HG03439 (cell line): ENCODE measurements around the gene MAGI1.

ENCODE experiments used
- ATAC-seq: cut with Tn5 transposase; IDR thresholded peaks from one replicate; pipeline ENCODE4 v1.9.1; 2021; ENCODE audit warnings: mild to moderate bottlenecking, moderate library complexity; ENCODE audit not compliant: unreplicated experiment

Gene MAGI1

DNA sequence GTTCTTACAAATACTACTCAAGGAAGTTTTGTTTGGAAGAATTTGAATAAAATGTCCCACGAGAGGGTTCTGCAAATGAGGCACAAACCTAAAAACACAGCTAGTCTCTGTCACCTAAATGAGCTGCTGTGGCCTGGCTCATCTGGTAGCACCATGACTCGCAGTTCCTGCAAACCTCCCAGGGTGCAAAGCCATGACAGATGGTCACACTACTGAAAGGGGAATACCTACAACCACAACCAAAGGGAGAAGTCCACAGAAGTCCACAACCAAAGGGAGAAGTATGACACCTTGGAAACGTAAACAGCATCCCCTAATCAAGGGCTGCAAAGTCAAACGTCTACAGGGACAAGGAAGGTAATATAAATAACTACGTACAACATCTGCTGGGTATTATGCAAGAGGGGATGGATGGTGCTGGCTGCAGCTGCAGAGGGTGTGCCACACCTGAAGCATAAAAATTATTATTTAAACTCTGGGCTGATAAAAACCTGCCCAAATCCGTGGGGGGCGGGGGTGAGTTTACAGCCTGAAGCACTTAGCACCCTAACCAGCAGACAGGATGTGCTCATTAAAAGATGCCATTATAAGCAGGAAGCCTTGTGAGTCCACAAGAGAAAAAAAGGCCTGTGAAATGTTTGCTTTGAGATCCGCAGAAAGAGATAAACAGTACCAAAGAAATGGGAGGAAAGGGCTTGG, 184.0 kb downstream of the MAGI1 start:
- ATAC-seq, result no peak

GRCh38 chr3:65851827-65852226, 186.9 kb downstream of the MAGI1 start:
- no peak for ATAC-seq

DNA sequence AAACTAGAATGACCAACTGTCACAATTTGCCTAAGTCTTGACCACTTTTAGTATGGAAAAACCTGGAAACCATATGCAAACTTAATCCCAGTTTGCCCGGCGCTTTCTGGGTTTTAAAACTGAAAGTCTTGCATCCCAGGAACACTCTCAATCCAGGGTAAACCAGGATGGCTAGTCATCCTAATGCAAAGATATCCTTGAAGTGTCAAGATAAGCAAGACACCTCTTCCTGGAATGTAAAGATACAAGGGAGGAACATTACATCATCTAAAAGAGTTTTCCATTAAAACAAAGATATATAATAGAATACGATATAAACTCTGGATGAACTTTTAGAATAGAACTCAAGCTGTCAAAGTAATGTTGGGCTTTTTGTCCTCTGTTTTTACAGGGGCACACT, 188.5 kb downstream of the MAGI1 start:
- ATAC-seq, result no peak

DNA sequence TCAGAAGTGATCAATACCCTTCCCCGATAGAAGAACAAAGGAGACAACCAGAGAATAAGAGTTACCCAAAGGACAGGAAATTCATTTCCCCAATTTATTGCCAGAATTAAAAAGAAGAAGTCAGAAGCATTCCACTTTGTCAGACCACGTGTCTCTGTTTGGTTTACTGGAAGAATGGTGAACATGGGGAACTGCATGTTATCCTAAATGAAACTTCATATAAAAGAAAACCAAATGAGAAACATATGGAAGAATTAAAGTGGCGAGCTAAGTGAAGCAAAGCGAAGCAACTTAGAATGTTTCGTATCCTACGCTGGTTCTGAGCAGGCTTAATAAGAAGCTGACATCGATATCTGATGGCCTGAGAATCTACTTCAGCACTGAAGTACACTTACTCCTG, 190.7 kb downstream of the MAGI1 start:
- no peak for ATAC-seq

- ATAC-seq, result no peak
Measured at GRCh38 chr3:65846936-65847335, 191.8 kb downstream of the MAGI1 start.

DNA sequence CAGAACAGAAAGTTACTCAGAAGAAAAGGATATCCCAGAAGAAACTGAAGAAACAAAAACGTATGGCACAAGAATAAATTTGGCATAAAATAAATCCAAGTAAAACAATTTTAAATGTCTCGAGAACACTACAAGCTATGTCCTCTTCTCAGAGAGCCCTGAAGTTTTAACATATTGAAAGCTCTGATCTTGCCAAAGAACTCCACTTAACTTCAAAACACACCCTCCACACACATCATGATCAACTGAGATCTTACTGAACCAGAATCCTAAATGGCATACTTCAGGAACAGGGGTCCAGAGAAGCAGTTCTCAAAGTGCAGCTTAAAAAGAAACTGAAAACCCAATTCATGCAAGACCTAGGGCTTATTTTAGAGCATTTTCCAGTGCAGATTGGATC, 194.3 kb downstream of the MAGI1 start:
- no peak for ATAC-seq

DNA sequence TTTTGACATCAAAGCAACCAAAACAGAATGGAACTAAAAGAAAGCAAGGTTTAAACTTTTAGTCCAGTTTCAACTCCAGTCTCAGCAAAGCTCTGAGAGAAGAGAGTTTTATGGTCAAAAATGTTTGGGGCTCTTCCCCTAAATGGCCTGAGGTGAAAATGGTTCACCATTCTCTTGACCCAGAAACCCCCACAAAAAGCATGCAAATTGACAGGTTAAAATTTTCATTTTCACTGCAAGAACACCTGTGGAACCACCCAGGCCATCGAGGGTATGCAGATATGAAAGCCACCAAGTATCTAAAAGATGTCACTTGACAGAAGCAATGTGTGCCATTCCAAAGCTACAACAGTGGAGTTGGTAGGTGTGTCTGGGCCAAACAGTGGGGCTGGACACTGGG, 195.0 kb downstream of the MAGI1 start:
- ATAC-seq, result no peak

GRCh38 chr3:65837604-65838003, 201.1 kb downstream of the MAGI1 start:
- no peak for ATAC-seq

DNA sequence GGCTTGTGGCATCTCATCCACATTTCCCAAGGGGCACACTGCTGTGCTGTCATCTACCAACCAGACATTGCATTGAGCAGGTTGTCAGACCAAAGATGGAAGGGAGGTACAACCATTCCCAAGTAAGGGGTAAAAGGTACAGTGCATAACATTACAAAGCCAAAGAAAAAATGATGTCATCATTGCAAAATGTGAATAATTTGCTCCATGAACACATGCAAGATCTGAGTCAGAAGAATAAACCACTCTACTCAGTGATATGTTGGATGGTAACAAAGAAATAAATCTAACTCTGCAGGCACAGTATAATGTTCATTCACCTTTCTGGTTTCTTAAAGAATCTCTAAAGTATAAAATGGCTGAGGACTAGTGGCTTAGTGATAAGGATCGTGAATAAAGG, 202.7 kb downstream of the MAGI1 start:
- ATAC-seq, result no peak

DNA sequence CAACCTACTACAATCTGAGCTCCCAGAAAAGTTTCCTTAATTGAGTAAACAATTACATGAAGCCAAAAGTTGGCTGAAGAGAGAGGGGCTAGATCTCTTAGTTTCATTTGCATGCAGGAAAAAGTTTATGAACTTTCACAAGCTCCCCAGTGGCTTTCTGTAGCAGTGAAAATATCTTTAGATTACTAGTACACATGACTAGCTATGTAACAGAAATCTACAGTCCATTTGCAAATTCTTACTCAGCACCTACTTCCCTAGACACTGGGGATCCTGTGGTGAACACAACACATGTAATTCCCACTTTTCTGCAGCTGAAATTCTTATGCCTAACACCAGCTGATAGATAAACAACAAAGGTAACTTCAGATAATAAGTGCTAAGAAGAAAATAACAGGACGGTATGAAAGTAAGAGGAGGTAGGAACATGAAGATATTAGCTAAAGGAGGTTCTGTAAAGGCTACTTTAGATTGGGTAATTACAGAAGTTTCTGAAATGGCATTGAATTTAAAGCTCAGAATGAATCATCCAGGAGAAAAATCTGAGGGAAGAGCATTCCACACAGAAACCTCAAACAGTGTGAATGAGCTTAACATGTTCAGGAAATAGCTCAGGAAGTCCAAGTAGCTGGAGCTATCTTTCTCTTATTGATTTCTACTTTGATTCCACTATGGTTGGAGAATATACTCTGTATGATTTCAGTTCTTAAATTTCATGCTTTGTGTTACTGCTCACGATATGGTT, 204.8 kb downstream of the MAGI1 start:
- ATAC-seq, result no peak

DNA sequence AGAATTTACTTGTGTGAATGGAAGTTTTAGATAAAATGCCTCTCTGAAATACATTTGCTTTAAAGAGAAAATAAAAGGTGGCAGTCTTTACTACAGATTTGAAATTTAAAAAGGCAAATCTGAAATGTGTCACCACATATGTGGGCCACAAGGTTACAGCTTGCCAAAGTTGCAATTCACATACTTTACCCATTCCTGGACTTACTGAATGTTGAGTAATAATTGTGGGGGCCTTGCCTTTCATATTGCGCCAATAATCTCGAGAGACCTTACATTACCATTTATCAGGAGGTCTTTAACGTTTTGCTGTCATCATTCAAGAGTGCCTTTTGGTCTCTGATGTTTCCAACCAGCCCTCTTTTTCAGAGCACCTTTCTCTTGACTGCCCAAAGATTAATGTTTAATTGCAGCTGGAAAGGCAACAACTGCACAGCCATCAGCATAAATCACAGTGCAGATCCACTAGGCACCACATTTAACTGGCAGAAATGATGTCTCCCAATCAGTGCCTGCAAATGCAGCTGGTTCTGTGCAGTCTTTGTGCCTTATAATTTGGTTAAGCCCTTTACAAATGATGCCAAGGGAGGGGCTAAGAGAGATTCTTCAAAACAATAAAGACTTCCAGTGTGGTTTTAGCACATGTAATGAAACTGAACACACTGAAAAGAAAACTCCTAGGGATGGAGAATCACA, 206.8 kb downstream of the MAGI1 start:
- ATAC-seq, result no peak

GRCh38 chr3:65830948-65831732, 207.6 kb downstream of the MAGI1 start:
- ATAC-seq, result no peak

DNA sequence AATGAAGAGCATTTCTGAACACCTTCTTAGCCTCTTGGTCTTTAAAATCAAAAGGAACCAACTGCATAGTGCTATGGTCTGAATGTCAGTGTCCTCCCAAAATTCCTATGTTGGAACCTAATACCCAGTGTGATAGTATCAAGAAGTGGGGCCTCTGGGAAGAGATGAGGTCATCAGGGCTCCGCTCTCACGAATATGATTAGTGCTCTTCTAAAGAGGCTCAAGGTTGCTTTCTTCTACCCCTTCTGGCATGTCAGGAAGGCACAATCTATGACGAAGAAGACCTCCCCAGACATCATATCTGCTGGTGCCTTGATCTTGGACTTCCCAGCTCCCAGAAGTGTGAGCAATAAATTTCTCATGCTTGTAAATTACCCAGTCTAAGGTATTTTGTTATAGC, 209.5 kb downstream of the MAGI1 start:
- no peak for ATAC-seq

GRCh38 chr3:65828706-65829105, 210.0 kb downstream of the MAGI1 start:
- no peak for ATAC-seq

DNA sequence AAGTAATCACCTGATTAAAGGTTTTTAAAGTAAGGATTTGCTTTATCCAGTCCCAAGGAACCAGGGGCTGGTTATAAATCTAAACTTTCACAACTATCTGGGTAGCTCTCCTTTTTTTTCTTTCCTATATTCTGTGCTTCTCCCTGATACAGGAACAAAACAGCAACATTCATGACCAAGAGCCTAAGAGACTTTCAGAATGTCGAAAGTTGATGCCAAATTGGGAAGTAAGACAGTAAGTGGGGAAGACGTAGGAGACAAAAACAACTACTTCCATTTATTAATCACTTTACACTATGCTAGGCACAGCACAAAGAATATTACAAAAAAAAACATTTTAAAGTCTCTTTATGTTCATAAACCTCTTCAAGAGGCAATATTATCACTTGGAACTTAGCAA, 211.6 kb downstream of the MAGI1 start:
- ATAC-seq, result no peak

DNA sequence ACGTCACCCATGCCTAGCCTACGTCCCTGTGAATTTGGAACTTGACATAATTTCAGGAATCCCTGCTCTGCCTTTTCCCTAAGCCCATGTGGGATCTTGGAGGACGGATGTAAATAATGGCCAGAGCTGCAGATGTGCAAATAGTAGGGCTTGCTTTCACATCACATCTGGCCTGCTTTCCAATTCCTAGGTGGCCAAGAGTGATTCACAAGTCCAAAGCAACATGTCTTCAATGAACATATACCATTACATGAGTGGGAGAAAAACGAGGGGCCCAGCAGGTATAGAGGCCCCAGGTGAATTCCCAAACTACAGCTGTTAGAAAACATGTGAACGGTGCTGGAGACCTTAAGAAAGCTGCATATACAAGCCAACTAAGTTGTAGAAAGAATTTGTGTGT, 214.6 kb downstream of the MAGI1 start:
- no peak for ATAC-seq

DNA sequence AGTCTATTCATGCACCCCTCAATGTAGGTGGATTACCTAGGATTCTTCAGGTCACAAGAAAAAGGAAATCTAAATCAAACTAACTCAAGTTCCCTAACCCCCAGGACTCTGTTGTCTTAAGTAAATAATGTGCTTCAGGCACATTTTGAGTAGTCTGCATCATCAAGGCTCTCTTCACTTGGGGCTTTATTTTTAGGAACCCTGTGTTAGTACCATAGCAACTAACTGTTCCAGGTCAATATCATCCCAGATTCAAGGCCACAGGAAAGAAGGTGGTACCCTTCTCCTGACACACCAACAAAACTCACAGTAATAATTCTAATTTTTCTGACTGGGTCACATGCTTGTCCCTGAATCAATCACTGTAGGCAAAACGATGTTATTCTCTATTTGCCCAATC, 218.1 kb downstream of the MAGI1 start:
- no peak for ATAC-seq

DNA sequence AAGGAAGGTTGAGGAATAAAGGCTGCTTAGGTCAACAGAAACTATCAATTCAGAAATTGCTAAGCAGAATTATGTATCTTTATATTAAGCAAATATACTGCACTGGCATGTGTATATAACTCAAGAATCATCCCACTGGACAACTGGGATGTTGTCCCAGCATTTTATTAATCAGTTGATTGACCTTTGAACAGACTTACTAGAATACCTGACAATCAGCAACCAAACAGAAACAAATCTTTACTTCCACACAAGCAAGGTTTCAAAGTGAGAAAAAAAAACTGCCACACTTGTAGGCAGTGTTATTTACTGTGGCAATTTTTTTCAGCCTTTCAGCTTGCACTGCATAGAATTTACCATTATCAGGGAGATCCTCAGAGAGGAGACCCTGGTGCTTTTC, 218.8 kb downstream of the MAGI1 start:
- no peak for ATAC-seq

DNA sequence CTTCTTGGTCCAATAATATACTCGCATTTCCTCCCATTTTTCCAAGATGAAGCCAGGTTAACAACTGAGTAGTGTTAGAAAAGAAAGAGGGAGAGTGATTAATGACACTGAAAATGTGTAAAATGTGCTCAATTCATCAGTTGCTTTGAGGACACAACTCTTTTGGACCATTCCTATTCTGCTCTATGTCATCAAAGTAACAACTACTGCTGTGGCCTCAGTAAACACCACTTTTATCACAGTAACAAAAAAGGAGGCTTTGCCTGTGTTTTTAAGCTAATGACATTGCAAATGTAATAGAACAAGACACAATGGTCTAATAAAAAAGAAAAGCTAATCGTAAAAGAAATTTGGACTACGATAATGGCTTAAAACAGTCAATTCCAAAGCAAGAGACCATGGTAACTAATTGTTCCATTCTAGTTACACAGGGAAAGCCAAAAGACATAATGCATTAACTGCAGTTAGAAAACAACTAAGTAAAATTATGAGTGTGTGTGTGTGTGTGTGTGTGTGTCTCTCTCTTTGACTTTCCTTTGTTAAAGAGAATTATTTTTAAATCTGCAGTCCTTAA, 221.1 kb downstream of the MAGI1 start:
- no peak for ATAC-seq

DNA sequence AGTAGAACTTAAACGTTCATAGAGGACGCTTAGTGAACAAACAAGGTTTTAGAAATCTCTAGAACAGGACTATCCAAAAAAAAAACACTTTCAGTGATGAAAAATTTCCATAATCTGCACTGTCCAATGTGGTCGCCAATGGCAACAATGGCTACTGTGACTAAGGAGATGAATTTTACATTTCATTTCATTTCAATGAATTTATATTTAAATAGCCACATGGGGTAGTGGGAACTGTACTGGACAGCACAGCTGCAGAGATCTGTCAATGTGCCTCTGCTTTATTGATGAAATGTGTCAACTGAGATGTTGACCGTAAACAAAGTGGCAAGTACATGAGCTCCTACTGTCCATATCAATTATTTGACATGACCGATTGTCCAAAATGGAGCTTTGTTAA, 222.5 kb downstream of the MAGI1 start:
- ATAC-seq, result no peak
